ENCODE data around the gene LRRC4C.

DNA sequence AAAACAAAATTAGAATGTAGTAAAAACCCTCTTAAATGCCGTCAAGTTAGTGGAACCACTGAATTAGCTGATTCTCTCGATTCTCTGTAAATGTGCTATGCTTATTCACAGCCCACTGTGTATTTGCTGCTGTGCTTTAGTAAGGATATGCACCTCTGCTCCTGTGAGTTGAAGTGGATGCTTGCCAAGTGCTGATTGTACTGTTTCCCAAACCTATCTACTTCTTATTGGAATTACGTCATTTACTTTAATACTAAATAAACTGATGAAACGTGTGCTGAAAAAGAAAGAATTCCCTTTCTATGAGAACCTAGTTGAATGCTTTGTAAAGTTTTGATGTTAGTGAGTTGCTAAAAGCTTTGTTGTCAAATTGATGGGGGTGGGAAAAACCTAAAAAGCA lies 158.4 kb downstream of the LRRC4C start:
- no peak for TF ChIP-seq EZH2phosphoT487 (IDR thresholded peaks at IDR 0.05)
- no peak for TF ChIP-seq CTCF (IDR thresholded peaks at IDR 0.05)
- no peak for TF ChIP-seq EZH2 (IDR thresholded peaks at IDR 0.05)
